ENCODE results near the gene ZNF420. TPM values are rescaled to one million over a fixed set of nuclear protein-coding genes. Genes with fewer than 3 reads are reported as not detected.

Gene ZNF420
- total and polyA plus RNA-seq, 11 donors = 1.7 to 9.3 (median 7.4) TPM

GRCh38 chr19:37077501-37077933, 716 bp upstream of the ZNF420 start:
- intact Hi-C loops (cut with DNase I) = loop anchor here in 4 of 10 donors (2.0 to 10.0 kb wide), 7 partner anchors 70 to 160 kb away; partner anchors contain the start of genes ZNF383 (in 1 of the 4), ZNF568 (in 1 of the 4), ZNF585A (in 1 of the 4) and ZNF829 (in 1 of the 4)
- no peak for TF ChIP-seq CTCF (IDR thresholded peaks at IDR 0.05)
- TF ChIP-seq POLR2A (IDR thresholded peaks at IDR 0.05) = no peak
- WGBS, 4 donors = 13 to 14% (median 14%) methylated on average over 7 of the region's 7 CpGs
- H3K27ac ChIP-seq = peak overlapping the region; percentile 45 to 93 (median 86)
- H3K4me1 ChIP-seq = peaks cover 0 to 28% (median 15%) of the 10 kb centered on the region in 12 donors
- DNase-seq = no peak
- peaks cover 0 to 20% (median 9%) of the 10 kb centered on the region in 12 donors for H3K9me3 ChIP-seq
- ATAC-seq = no peak
- peaks cover 0 to 10% (median 0%) of the 10 kb centered on the region in 9 donors for H3K36me3 ChIP-seq
- H3K4me3 ChIP-seq = peak overlapping the region; percentile 62 to 89 (median 78)
- no peaks in the 10 kb centered on the region for H3K27me3 ChIP-seq

GRCh38 chr19:37078717-37079032, 442 bp downstream of the ZNF420 start:
- ATAC-seq (no peak), DNase-seq (no peak)
- 1% methylated on average over 7 of the region's 7 CpGs for WGBS, 4 donors
- Histone ChIP-seq H3K27me3 (no peaks in the 10 kb centered on the region), H3K9me3 (peaks cover 0 to 32% (median 18%) of the 10 kb centered on the region in 12 donors), H3K27ac (peak overlapping the region in 11 of 12 donors; percentile 67 to 93 (median 87)), H3K36me3 (peaks cover 0 to 16% (median 4%) of the 10 kb centered on the region in 9 donors), H3K4me3 (peak overlapping the region; percentile 62 to 89 (median 78)), H3K4me1 (peaks cover 0 to 28% (median 15%) of the 10 kb centered on the region in 12 donors)
- intact Hi-C loops (cut with DNase I) = loop anchor here in 4 of 10 donors (1.0 to 10.0 kb wide), 9 partner anchors 71 to 161 kb away; partner anchors contain the start of genes ZNF585A (in 2 of the 4), ZNF383 (in 1 of the 4), ZNF568 (in 1 of the 4) and ZNF829 (in 1 of the 4)
- TF ChIP-seq CTCF (IDR thresholded peaks at IDR 0.05) (no peak), POLR2A (IDR thresholded peaks at IDR 0.05) (no peak)

- ATAC-seq = no peak
- intact Hi-C loops (cut with DNase I) = loop anchor here in 3 of 10 donors (5.0 to 10.0 kb wide), 6 partner anchors 72 to 162 kb away; partner anchors contain the start of genes ZNF383 (in 1 of the 3), ZNF568 (in 1 of the 3), ZNF585A (in 1 of the 3) and ZNF829 (in 1 of the 3)
- peak overlapping the region in 4 of 12 donors; percentile 84 to 93 (median 88) for H3K27ac ChIP-seq
Observed at GRCh38 chr19:37079238-37079637, 1.0 kb downstream of the ZNF420 start.

More at GRCh38 chr19:37079238-37079637, 1.0 kb downstream of the ZNF420 start:
- TF ChIP-seq POLR2A (IDR thresholded peaks at IDR 0.05) (no peak), CTCF (IDR thresholded peaks at IDR 0.05) (no peak)
- Histone ChIP-seq H3K36me3 (peaks cover 0 to 16% (median 4%) of the 10 kb centered on the region in 9 donors), H3K9me3 (peaks cover 0 to 37% (median 22%) of the 10 kb centered on the region in 12 donors), H3K4me1 (peaks cover 0 to 28% (median 15%) of the 10 kb centered on the region in 12 donors), H3K27me3 (no peaks in the 10 kb centered on the region), H3K4me3 (peak overlapping the region in 11 of 12 donors; percentile 62 to 89 (median 76))
- WGBS, 4 donors = 79 to 81% (median 81%) methylated on average over 4 of the region's 4 CpGs
- no peak for DNase-seq

Measured in heart left ventricle (tissue), 16 donors.